ENCODE measurements around the gene KRT71. TPM values are rescaled to one million over a fixed set of nuclear protein-coding genes. Genes with fewer than 3 reads are reported as not detected.

KRT71 gene
- total RNA-seq, 1 experiment from 2014 or later = not detected

DNA sequence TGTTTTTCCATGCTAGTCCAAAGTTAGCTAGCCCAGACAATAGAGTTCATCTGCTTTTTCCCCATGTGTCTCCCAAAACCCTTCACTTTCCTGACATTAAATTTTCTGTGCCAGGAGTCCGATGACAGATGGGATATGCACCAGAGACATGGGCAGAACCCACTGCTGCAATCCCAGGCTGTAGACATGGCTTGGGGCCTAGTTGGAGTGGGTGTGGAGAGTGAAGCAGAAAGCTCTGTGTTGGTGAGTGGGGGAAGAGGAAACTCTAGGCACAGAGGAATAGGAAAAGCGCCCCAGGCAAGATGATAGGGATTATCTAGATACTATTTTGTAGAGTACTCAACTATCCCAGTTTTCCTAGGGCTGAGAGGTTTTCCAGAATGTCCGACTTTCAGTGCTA lies 25.5 kb upstream of the KRT71 start:
- ChIA-PET POLR2A (interaction anchor here (0.6 kb wide), 1 partner anchor 121 kb away, joined by 6 read pairs; no protein-coding TSS in a partner anchor), CTCF (interaction anchor here (0.8 to 2.1 kb wide), 11 partner anchors 9 to 422 kb away, joined by 3 to 15 read pairs (median 6); no protein-coding TSS in a partner anchor)
- Mint-ChIP-seq H3K4me1 (peaks cover 6% of the 10 kb centered on the region), H3K27me3 (ENCODE audit: low read depth) (no peaks in the 10 kb centered on the region), H3K4me3 (no peak overlapping the region), H3K9me3 (no peaks in the 10 kb centered on the region), H3K27ac (no peak overlapping the region), H3K36me3 (no peaks in the 10 kb centered on the region)
- ATAC-seq = no peak
- TF ChIP-seq, protein P1, sequence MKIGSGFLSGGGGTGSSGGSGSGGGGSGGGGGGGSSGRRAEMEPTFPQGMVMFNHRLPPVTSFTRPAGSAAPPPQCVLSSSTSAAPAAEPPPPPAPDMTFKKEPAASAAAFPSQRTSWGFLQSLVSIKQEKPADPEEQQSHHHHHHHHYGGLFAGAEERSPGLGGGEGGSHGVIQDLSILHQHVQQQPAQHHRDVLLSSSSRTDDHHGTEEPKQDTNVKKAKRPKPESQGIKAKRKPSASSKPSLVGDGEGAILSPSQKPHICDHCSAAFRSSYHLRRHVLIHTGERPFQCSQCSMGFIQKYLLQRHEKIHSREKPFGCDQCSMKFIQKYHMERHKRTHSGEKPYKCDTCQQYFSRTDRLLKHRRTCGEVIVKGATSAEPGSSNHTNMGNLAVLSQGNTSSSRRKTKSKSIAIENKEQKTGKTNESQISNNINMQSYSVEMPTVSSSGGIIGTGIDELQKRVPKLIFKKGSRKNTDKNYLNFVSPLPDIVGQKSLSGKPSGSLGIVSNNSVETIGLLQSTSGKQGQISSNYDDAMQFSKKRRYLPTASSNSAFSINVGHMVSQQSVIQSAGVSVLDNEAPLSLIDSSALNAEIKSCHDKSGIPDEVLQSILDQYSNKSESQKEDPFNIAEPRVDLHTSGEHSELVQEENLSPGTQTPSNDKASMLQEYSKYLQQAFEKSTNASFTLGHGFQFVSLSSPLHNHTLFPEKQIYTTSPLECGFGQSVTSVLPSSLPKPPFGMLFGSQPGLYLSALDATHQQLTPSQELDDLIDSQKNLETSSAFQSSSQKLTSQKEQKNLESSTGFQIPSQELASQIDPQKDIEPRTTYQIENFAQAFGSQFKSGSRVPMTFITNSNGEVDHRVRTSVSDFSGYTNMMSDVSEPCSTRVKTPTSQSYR (CRISPR knock-in tag; IDR thresholded peaks at IDR 0.05) = no peak
- TF ChIP-seq FOXJ3 (CRISPR knock-in tag; IDR thresholded peaks at IDR 0.05; ENCODE audit: borderline replicate concordance) (no peak), ZNF138 (CRISPR knock-in tag; conservative IDR thresholded peaks at IDR 0.05) (no peak), ZNF263 (CRISPR knock-in tag; IDR thresholded peaks at IDR 0.05; ENCODE audit: low read depth) (no peak), ESRRA (CRISPR knock-in tag; IDR thresholded peaks at IDR 0.05; ENCODE audit: borderline replicate concordance) (no peak), NR1H2 (CRISPR knock-in tag; IDR thresholded peaks at IDR 0.05) (no peak), ZNF671 (CRISPR knock-in tag; IDR thresholded peaks at IDR 0.05) (no peak), CREM (CRISPR knock-in tag; IDR thresholded peaks at IDR 0.05) (no peak), ETV6 (CRISPR knock-in tag; IDR thresholded peaks at IDR 0.05) (no peak), CBFB (CRISPR knock-in tag; IDR thresholded peaks at IDR 0.05; ENCODE audit: low read depth) (no peak), TP53 (CRISPR knock-in tag; IDR thresholded peaks at IDR 0.05) (no peak), ZNF317 (CRISPR knock-in tag; IDR thresholded peaks at IDR 0.05; ENCODE audit: borderline replicate concordance, low read depth) (no peak), SMAD3 (CRISPR knock-in tag; IDR thresholded peaks at IDR 0.05; ENCODE audit: borderline replicate concordance) (no peak), ZNF416 (CRISPR knock-in tag; IDR thresholded peaks at IDR 0.05) (no peak)
- TF ChIP-seq, protein P2, sequence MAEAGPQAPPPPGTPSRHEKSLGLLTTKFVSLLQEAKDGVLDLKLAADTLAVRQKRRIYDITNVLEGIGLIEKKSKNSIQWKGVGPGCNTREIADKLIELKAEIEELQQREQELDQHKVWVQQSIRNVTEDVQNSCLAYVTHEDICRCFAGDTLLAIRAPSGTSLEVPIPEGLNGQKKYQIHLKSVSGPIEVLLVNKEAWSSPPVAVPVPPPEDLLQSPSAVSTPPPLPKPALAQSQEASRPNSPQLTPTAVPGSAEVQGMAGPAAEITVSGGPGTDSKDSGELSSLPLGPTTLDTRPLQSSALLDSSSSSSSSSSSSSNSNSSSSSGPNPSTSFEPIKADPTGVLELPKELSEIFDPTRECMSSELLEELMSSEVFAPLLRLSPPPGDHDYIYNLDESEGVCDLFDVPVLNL (CRISPR knock-in tag; IDR thresholded peaks at IDR 0.05; ENCODE audit: borderline replicate concordance, low read depth) = no peak
- TF ChIP-seq, protein P3, sequence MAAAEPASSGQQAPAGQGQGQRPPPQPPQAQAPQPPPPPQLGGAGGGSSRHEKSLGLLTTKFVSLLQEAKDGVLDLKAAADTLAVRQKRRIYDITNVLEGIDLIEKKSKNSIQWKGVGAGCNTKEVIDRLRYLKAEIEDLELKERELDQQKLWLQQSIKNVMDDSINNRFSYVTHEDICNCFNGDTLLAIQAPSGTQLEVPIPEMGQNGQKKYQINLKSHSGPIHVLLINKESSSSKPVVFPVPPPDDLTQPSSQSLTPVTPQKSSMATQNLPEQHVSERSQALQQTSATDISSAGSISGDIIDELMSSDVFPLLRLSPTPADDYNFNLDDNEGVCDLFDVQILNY (CRISPR knock-in tag; IDR thresholded peaks at IDR 0.05) = no peak
- TF ChIP-seq, protein P4, sequence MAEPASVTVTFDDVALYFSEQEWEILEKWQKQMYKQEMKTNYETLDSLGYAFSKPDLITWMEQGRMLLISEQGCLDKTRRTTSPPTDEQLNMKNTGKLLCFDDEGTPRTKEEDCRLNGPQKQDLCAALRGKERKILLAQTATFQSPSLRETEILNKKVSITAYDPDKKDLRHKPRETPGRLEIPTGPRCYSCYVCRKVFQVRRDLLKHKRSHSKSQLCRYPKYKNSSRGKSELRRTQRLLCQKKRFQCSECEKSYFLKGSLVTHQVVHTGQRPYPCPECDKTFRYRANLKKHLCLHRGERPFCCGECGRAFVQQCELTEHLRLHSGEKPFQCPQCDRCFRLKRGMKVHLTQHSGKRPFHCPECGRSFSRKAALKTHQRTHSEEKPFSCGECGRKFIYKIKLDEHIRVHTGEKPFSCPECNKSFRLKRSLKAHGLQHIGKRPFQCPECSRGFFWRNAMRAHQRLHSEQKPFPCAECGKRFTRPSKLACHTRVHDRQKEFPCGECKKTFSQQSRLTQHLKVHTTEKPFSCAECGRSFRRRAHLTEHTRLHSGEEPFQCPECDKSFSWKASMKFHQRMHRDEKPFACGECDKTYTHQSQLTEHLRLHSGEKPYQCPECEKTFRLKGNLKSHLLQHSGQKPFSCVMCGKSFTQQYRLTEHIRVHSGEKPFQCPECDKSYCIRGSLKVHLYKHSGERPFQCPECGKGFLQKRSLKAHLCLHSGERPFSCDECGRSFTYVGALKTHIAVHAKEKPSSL (CRISPR knock-in tag; conservative IDR thresholded peaks at IDR 0.05) = no peak
- TF ChIP-seq, protein P5, sequence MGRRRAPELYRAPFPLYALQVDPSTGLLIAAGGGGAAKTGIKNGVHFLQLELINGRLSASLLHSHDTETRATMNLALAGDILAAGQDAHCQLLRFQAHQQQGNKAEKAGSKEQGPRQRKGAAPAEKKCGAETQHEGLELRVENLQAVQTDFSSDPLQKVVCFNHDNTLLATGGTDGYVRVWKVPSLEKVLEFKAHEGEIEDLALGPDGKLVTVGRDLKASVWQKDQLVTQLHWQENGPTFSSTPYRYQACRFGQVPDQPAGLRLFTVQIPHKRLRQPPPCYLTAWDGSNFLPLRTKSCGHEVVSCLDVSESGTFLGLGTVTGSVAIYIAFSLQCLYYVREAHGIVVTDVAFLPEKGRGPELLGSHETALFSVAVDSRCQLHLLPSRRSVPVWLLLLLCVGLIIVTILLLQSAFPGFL (CRISPR knock-in tag; IDR thresholded peaks at IDR 0.05; ENCODE audit: borderline replicate concordance) = no peak
- TF ChIP-seq, protein P6, sequence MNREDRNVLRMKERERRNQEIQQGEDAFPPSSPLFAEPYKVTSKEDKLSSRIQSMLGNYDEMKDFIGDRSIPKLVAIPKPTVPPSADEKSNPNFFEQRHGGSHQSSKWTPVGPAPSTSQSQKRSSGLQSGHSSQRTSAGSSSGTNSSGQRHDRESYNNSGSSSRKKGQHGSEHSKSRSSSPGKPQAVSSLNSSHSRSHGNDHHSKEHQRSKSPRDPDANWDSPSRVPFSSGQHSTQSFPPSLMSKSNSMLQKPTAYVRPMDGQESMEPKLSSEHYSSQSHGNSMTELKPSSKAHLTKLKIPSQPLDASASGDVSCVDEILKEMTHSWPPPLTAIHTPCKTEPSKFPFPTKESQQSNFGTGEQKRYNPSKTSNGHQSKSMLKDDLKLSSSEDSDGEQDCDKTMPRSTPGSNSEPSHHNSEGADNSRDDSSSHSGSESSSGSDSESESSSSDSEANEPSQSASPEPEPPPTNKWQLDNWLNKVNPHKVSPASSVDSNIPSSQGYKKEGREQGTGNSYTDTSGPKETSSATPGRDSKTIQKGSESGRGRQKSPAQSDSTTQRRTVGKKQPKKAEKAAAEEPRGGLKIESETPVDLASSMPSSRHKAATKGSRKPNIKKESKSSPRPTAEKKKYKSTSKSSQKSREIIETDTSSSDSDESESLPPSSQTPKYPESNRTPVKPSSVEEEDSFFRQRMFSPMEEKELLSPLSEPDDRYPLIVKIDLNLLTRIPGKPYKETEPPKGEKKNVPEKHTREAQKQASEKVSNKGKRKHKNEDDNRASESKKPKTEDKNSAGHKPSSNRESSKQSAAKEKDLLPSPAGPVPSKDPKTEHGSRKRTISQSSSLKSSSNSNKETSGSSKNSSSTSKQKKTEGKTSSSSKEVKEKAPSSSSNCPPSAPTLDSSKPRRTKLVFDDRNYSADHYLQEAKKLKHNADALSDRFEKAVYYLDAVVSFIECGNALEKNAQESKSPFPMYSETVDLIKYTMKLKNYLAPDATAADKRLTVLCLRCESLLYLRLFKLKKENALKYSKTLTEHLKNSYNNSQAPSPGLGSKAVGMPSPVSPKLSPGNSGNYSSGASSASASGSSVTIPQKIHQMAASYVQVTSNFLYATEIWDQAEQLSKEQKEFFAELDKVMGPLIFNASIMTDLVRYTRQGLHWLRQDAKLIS (CRISPR knock-in tag; IDR thresholded peaks at IDR 0.05; ENCODE audit: borderline replicate concordance) = no peak
- TF ChIP-seq, protein P7, sequence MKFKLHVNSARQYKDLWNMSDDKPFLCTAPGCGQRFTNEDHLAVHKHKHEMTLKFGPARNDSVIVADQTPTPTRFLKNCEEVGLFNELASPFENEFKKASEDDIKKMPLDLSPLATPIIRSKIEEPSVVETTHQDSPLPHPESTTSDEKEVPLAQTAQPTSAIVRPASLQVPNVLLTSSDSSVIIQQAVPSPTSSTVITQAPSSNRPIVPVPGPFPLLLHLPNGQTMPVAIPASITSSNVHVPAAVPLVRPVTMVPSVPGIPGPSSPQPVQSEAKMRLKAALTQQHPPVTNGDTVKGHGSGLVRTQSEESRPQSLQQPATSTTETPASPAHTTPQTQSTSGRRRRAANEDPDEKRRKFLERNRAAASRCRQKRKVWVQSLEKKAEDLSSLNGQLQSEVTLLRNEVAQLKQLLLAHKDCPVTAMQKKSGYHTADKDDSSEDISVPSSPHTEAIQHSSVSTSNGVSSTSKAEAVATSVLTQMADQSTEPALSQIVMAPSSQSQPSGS (CRISPR knock-in tag; IDR thresholded peaks at IDR 0.05; ENCODE audit: borderline replicate concordance, low read depth) = no peak
- no peak for DNase-seq (ENCODE audit: low spot score)

All from WTC11 (cell line).